ENCODE measurements around the gene RSU1.

DNA sequence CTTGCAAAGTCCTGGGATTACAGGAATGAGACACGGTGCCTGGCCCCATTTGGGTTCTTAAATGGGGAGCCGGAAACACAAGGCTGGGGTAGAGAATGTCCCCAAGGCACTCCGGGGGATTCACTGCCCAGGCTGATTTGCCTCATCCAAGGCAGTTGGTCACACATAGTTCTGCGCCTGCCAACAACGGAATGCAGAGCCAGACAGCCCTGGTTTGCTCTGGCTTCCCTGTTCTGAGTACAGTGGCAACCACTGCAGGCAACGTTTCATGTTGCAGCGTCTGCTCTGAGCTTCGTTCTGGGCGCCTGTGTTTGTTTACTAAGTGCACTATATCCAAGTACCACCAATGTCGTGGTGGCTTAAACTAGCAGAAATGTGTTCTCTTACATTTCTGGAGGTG is 233.8 kb downstream of the RSU1 start:
- TF ChIP-seq, protein P1, sequence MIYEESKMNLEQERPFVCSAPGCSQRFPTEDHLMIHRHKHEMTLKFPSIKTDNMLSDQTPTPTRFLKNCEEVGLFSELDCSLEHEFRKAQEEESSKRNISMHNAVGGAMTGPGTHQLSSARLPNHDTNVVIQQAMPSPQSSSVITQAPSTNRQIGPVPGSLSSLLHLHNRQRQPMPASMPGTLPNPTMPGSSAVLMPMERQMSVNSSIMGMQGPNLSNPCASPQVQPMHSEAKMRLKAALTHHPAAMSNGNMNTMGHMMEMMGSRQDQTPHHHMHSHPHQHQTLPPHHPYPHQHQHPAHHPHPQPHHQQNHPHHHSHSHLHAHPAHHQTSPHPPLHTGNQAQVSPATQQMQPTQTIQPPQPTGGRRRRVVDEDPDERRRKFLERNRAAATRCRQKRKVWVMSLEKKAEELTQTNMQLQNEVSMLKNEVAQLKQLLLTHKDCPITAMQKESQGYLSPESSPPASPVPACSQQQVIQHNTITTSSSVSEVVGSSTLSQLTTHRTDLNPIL (CRISPR knock-in tag; IDR thresholded peaks at IDR 0.05; ENCODE audit: low read depth) = no peak
- TF ChIP-seq ZFP3 (CRISPR knock-in tag; IDR thresholded peaks at IDR 0.05) (no peak), OSR1 (CRISPR knock-in tag; IDR thresholded peaks at IDR 0.05) (no peak), ARNTL (CRISPR knock-in tag; IDR thresholded peaks at IDR 0.05; ENCODE audit: borderline replicate concordance, low read depth) (no peak), ZNF565 (CRISPR knock-in tag; conservative IDR thresholded peaks at IDR 0.05; ENCODE audit: low read depth) (no peak), ZNF8 (CRISPR knock-in tag; IDR thresholded peaks at IDR 0.05) (no peak), ZNF70 (CRISPR knock-in tag; IDR thresholded peaks at IDR 0.05) (no peak), PPARA (CRISPR knock-in tag; IDR thresholded peaks at IDR 0.05; ENCODE audit: borderline replicate concordance) (no peak), TCF4 (CRISPR knock-in tag; IDR thresholded peaks at IDR 0.05; ENCODE audit: borderline replicate concordance) (no peak)
- TF ChIP-seq, protein P2, sequence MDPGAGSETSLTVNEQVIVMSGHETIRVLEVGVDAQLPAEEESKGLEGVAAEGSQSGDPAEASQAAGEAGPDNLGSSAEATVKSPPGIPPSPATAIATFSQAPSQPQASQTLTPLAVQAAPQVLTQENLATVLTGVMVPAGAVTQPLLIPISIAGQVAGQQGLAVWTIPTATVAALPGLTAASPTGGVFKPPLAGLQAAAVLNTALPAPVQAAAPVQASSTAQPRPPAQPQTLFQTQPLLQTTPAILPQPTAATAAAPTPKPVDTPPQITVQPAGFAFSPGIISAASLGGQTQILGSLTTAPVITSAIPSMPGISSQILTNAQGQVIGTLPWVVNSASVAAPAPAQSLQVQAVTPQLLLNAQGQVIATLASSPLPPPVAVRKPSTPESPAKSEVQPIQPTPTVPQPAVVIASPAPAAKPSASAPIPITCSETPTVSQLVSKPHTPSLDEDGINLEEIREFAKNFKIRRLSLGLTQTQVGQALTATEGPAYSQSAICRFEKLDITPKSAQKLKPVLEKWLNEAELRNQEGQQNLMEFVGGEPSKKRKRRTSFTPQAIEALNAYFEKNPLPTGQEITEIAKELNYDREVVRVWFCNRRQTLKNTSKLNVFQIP (CRISPR knock-in tag; IDR thresholded peaks at IDR 0.05; ENCODE audit: borderline replicate concordance, low read depth) = no peak
- TF ChIP-seq, protein P3, sequence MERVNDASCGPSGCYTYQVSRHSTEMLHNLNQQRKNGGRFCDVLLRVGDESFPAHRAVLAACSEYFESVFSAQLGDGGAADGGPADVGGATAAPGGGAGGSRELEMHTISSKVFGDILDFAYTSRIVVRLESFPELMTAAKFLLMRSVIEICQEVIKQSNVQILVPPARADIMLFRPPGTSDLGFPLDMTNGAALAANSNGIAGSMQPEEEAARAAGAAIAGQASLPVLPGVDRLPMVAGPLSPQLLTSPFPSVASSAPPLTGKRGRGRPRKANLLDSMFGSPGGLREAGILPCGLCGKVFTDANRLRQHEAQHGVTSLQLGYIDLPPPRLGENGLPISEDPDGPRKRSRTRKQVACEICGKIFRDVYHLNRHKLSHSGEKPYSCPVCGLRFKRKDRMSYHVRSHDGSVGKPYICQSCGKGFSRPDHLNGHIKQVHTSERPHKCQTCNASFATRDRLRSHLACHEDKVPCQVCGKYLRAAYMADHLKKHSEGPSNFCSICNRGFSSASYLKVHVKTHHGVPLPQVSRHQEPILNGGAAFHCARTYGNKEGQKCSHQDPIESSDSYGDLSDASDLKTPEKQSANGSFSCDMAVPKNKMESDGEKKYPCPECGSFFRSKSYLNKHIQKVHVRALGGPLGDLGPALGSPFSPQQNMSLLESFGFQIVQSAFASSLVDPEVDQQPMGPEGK (CRISPR knock-in tag; IDR thresholded peaks at IDR 0.05; ENCODE audit: borderline replicate concordance) = no peak
